Sigmoid colon (tissue), 4 donors: Measurements from ENCODE around the gene PTBP1.

Experiments used
- EP300 ChIP-seq, 4 donors: sonication (generic); formaldehyde crosslinking; IDR thresholded peaks; one replicate each; pipeline ENCODE4 v1.6.1; 2017; ENCODE audit warnings: antibody characterized with exemption in 4 of 4
- POLR2A ChIP-seq, 2 donors: fragments of 450-650 bp; IDR thresholded peaks; one replicate each; pipeline ENCODE4 v1.6.1; 2016; ENCODE audit warnings: antibody characterized with exemption in 2 of 2, mild to moderate bottlenecking in 2 of 2, moderate library complexity in 2 of 2
- POLR2AphosphoS5 ChIP-seq, 4 donors: sonication (generic); formaldehyde crosslinking; IDR thresholded peaks; one replicate each; pipeline ENCODE4 v1.6.1; 2017; ENCODE audit warnings: antibody characterized with exemption in 4 of 4
- TF ChIP-seq, protein P1 (sequence below), 4 experiments: fragments of 450-650 bp in 3 of 4; fragments of 200-600 bp in 1 of 4; IDR thresholded peaks; one replicate each; pipeline ENCODE4 v1.5.1; 2016 to 2019; ENCODE audit warnings: antibody characterized with exemption in 4 of 4, mild to moderate bottlenecking in 3 of 4, moderate library complexity in 2 of 4

DNA sequence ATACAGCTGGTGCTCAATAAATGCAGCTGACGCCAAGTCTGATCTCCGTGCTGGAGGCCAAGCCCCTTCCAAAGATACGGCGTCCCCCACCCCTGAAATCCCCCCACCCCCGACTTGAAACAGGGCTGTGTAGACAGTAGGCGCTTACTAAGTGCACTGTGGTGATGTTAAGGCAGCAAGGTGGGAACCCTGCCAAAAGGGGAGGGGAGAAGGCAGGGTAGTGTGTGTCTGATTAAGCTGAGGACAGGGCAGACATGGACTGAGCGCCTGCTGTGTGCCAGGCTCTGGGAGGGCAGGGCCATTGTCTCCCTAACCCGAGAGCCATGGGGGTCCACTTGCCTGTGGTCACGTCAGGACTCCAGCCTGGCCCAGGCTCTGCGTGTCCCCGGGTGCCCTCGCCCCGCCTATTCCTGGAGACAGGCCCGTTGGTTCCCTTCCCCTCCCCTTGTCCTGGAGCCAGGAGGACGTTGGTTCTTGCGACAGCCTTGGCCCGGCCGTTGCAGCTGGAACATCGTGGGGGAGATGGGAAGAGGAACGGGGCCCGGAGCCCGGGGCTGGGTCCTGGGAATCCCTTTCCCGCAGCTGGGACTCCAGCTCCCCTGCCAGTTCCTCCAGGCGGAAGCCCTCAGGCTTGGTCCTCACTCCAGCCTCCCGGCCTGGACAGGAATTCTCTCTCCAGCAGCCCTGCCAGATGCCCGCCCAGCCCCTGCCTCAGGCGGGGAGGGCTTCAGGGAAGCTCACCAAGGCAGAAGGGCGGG lies 53.1 kb downstream of the PTBP1 start:
- TF ChIP-seq, protein P1, sequence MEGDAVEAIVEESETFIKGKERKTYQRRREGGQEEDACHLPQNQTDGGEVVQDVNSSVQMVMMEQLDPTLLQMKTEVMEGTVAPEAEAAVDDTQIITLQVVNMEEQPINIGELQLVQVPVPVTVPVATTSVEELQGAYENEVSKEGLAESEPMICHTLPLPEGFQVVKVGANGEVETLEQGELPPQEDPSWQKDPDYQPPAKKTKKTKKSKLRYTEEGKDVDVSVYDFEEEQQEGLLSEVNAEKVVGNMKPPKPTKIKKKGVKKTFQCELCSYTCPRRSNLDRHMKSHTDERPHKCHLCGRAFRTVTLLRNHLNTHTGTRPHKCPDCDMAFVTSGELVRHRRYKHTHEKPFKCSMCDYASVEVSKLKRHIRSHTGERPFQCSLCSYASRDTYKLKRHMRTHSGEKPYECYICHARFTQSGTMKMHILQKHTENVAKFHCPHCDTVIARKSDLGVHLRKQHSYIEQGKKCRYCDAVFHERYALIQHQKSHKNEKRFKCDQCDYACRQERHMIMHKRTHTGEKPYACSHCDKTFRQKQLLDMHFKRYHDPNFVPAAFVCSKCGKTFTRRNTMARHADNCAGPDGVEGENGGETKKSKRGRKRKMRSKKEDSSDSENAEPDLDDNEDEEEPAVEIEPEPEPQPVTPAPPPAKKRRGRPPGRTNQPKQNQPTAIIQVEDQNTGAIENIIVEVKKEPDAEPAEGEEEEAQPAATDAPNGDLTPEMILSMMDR (IDR thresholded peaks at IDR 0.05) = no peak
- TF ChIP-seq POLR2A (IDR thresholded peaks at IDR 0.05) (no peak), POLR2AphosphoS5 (IDR thresholded peaks at IDR 0.05) (peak; percentile 75 to 89 (median 86)), EP300 (IDR thresholded peaks at IDR 0.05) (peak in 3 of 4 donors; percentile 62 to 80 (median 69))
